HepG2 (cell line): ENCODE measurements around the gene R3HCC1L. TPM values are rescaled to one million over a fixed set of nuclear protein-coding genes. Genes with fewer than 3 reads are reported as not detected.

Source experiments
- ATF1 ChIP-seq: IDR thresholded peaks from 2 replicates; pipeline ENCODE4 v1.6.1; 2016; ENCODE audit warnings: mild to moderate bottlenecking, control low read depth
- MEIS1 ChIP-seq: sonication (generic); formaldehyde crosslinking; IDR thresholded peaks from 2 replicates; pipeline ENCODE4 v1.9.0; 2021; ENCODE audit warnings: mild to moderate bottlenecking, missing genetic modification reagents, moderate library complexity, borderline replicate concordance
- NFKBIZ ChIP-seq: IDR thresholded peaks from 2 replicates; pipeline ENCODE4 v1.6.1; 2018; ENCODE audit warnings: missing genetic modification reagents, missing compliant biosample characterization
- PHF21A ChIP-seq: sonication (generic); formaldehyde crosslinking; IDR thresholded peaks from 2 replicates; pipeline ENCODE4 v1.5.0; 2020; ENCODE audit warnings: mild to moderate bottlenecking, missing genetic modification reagents
- STAG1 ChIP-seq: sonication (generic); formaldehyde crosslinking; IDR thresholded peaks from 2 replicates; pipeline ENCODE4 v1.4.0; 2020; ENCODE audit warnings: missing genetic modification reagents
- YEATS2 ChIP-seq: sonication (generic); formaldehyde crosslinking; IDR thresholded peaks from 2 replicates; pipeline ENCODE4 v1.4.0; 2020; ENCODE audit warnings: missing genetic modification reagents, borderline replicate concordance
- ZFP1 ChIP-seq: IDR thresholded peaks from 2 replicates; pipeline ENCODE4 v1.6.1; 2016
- polyA plus RNA-seq, 8 experiments: library from polyadenylated mRNA; depleted of rRNA in 3 of 8; stranded (reverse) in 7 of 8; unstranded in 1 of 8; fragments of >200 nt; fragmentation: Illumina TruSeq in 4 of 8; extraction: Trizol in 4 of 8; gene quantifications; 2 replicates each; pipeline versions ENCODE4 v1.2.1 to v1.2.3, GENCODE V29; 2011 to 2016; ENCODE audit warnings: low read depth in 4 of 8, missing spikeins in 1 of 8, mixed read lengths in 1 of 8; ENCODE audit not compliant: insufficient read depth in 1 of 8
- total RNA-seq, 5 experiments: library from RNA; depleted of rRNA; stranded (reverse); fragments of >200 nt; fragmentation: Illumina TruSeq; extraction: Trizol; gene quantifications; 2 replicates each; pipeline ENCODE4 v1.2.3, GENCODE V29; 2016; ENCODE audit warnings: low read depth in 1 of 5
- TF ChIP-seq, protein P1 (sequence below): sonication (generic); formaldehyde crosslinking; IDR thresholded peaks from 2 replicates; pipeline ENCODE4 v1.4.0; 2020; ENCODE audit warnings: missing genetic modification reagents
- TF ChIP-seq, protein P2 (sequence below): sonication (generic); formaldehyde crosslinking; IDR thresholded peaks from 2 replicates; pipeline ENCODE4; 2020; ENCODE audit warnings: missing genetic modification reagents, mild to moderate bottlenecking, borderline replicate concordance
- TF ChIP-seq, protein P3 (sequence below): fragments of 450-650 bp; IDR thresholded peaks from 2 replicates; pipeline ENCODE4 v1.6.1; 2017; ENCODE audit warnings: mild to moderate bottlenecking
- TF ChIP-seq, protein P4 (sequence below): sonication (generic); formaldehyde crosslinking; IDR thresholded peaks from 2 replicates; pipeline ENCODE4 v1.8.0; 2022; ENCODE audit warnings: missing genetic modification reagents, mild to moderate bottlenecking, inconsistent platforms, borderline replicate concordance
- TF ChIP-seq, protein P5 (sequence below): sonication (generic); formaldehyde crosslinking; IDR thresholded peaks from 2 replicates; pipeline ENCODE4 v1.4.0; 2020; ENCODE audit warnings: missing genetic modification reagents
- TF ChIP-seq, protein P6 (sequence below): sonication (generic); formaldehyde crosslinking; IDR thresholded peaks from 2 replicates; pipeline ENCODE4 v1.5.0; 2020; ENCODE audit warnings: missing genetic modification reagents, mild to moderate bottlenecking, borderline replicate concordance
- TF ChIP-seq, protein P7 (sequence below): sonication (generic); formaldehyde crosslinking; IDR thresholded peaks from 2 replicates; pipeline ENCODE4 v1.4.0; 2020; ENCODE audit warnings: mild to moderate bottlenecking, missing genetic modification reagents

The R3HCC1L gene
- total and polyA plus RNA-seq, 2 of the 13 experiments (the other 11 are each of a cell fraction or from before 2014, with no cell fraction given), result 6.5 to 12.2 TPM

DNA sequence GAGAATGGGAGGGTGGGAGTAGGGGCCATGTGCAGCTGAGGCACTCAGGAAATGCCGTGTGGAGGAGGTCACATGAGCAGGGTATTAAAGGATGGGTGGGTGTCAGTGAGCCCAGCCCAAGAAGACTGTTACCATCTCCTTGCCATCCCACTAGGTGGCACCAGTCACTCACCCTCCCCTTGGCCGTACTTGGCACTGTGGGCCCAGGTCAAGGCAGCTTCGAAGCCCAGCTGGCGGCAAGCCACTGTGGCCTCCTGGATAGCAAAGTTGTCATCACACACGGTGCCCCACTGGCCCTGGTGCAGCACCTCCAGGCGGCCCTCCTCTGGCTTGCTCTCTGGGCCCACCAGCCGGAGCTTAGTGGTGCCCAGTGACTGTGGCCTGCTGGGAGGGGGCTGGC is 128.1 kb downstream of the R3HCC1L start (continued):
- TF ChIP-seq, protein P1, sequence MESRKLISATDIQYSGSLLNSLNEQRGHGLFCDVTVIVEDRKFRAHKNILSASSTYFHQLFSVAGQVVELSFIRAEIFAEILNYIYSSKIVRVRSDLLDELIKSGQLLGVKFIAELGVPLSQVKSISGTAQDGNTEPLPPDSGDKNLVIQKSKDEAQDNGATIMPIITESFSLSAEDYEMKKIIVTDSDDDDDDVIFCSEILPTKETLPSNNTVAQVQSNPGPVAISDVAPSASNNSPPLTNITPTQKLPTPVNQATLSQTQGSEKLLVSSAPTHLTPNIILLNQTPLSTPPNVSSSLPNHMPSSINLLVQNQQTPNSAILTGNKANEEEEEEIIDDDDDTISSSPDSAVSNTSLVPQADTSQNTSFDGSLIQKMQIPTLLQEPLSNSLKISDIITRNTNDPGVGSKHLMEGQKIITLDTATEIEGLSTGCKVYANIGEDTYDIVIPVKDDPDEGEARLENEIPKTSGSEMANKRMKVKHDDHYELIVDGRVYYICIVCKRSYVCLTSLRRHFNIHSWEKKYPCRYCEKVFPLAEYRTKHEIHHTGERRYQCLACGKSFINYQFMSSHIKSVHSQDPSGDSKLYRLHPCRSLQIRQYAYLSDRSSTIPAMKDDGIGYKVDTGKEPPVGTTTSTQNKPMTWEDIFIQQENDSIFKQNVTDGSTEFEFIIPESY (CRISPR knock-in tag), result peak; percentile 32; the same call in 1 of the 2 replicates
- TF ChIP-seq, protein P2, sequence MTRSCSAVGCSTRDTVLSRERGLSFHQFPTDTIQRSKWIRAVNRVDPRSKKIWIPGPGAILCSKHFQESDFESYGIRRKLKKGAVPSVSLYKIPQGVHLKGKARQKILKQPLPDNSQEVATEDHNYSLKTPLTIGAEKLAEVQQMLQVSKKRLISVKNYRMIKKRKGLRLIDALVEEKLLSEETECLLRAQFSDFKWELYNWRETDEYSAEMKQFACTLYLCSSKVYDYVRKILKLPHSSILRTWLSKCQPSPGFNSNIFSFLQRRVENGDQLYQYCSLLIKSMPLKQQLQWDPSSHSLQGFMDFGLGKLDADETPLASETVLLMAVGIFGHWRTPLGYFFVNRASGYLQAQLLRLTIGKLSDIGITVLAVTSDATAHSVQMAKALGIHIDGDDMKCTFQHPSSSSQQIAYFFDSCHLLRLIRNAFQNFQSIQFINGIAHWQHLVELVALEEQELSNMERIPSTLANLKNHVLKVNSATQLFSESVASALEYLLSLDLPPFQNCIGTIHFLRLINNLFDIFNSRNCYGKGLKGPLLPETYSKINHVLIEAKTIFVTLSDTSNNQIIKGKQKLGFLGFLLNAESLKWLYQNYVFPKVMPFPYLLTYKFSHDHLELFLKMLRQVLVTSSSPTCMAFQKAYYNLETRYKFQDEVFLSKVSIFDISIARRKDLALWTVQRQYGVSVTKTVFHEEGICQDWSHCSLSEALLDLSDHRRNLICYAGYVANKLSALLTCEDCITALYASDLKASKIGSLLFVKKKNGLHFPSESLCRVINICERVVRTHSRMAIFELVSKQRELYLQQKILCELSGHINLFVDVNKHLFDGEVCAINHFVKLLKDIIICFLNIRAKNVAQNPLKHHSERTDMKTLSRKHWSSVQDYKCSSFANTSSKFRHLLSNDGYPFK (CRISPR knock-in tag), result 0 out of 2 replicates have a peak, but pooled peaks have one; percentile 29
- peak; percentile 100 for TF ChIP-seq ZFP1 (CRISPR knock-in tag)
- TF ChIP-seq, protein P3, sequence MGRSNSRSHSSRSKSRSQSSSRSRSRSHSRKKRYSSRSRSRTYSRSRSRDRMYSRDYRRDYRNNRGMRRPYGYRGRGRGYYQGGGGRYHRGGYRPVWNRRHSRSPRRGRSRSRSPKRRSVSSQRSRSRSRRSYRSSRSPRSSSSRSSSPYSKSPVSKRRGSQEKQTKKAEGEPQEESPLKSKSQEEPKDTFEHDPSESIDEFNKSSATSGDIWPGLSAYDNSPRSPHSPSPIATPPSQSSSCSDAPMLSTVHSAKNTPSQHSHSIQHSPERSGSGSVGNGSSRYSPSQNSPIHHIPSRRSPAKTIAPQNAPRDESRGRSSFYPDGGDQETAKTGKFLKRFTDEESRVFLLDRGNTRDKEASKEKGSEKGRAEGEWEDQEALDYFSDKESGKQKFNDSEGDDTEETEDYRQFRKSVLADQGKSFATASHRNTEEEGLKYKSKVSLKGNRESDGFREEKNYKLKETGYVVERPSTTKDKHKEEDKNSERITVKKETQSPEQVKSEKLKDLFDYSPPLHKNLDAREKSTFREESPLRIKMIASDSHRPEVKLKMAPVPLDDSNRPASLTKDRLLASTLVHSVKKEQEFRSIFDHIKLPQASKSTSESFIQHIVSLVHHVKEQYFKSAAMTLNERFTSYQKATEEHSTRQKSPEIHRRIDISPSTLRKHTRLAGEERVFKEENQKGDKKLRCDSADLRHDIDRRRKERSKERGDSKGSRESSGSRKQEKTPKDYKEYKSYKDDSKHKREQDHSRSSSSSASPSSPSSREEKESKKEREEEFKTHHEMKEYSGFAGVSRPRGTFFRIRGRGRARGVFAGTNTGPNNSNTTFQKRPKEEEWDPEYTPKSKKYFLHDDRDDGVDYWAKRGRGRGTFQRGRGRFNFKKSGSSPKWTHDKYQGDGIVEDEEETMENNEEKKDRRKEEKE, result no peak
- no peak for TF ChIP-seq YEATS2 (CRISPR knock-in tag)
- no peak for TF ChIP-seq PHF21A
- TF ChIP-seq, protein P4, sequence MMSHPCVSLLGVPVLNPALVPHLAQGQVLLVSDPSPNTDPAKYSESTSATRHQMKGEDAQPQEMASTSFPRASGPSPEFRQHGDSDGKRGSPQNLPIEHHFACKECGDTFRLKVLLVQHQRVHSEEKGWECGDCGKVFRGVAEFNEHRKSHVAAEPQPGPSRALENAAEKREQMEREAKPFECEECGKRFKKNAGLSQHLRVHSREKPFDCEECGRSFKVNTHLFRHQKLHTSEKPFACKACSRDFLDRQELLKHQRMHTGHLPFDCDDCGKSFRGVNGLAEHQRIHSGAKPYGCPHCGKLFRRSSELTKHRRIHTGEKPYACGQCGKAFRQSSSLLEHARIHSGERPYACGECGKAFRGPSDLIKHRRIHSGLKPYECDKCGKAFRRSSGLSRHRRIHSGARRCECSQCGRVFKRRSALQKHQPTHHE, result no peak
- peak; percentile 90 for TF ChIP-seq STAG1 (CRISPR knock-in tag)
- no peak for TF ChIP-seq MEIS1 (CRISPR knock-in tag)
- TF ChIP-seq ATF1, result no peak
- TF ChIP-seq, protein P5, sequence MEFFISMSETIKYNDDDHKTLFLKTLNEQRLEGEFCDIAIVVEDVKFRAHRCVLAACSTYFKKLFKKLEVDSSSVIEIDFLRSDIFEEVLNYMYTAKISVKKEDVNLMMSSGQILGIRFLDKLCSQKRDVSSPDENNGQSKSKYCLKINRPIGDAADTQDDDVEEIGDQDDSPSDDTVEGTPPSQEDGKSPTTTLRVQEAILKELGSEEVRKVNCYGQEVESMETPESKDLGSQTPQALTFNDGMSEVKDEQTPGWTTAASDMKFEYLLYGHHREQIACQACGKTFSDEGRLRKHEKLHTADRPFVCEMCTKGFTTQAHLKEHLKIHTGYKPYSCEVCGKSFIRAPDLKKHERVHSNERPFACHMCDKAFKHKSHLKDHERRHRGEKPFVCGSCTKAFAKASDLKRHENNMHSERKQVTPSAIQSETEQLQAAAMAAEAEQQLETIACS (CRISPR knock-in tag), result no peak
- TF ChIP-seq, protein P6, sequence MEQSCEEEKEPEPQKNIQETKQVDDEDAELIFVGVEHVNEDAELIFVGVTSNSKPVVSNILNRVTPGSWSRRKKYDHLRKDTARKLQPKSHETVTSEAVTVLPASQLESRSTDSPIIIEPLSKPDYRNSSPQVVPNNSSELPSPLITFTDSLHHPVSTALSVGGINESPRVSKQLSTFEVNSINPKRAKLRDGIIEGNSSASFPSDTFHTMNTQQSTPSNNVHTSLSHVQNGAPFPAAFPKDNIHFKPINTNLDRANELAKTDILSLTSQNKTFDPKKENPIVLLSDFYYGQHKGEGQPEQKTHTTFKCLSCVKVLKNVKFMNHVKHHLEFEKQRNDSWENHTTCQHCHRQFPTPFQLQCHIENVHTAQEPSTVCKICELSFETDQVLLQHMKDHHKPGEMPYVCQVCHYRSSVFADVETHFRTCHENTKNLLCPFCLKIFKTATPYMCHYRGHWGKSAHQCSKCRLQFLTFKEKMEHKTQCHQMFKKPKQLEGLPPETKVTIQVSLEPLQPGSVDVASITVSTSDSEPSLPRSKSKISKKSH (CRISPR knock-in tag), result no peak
- TF ChIP-seq, protein P7, sequence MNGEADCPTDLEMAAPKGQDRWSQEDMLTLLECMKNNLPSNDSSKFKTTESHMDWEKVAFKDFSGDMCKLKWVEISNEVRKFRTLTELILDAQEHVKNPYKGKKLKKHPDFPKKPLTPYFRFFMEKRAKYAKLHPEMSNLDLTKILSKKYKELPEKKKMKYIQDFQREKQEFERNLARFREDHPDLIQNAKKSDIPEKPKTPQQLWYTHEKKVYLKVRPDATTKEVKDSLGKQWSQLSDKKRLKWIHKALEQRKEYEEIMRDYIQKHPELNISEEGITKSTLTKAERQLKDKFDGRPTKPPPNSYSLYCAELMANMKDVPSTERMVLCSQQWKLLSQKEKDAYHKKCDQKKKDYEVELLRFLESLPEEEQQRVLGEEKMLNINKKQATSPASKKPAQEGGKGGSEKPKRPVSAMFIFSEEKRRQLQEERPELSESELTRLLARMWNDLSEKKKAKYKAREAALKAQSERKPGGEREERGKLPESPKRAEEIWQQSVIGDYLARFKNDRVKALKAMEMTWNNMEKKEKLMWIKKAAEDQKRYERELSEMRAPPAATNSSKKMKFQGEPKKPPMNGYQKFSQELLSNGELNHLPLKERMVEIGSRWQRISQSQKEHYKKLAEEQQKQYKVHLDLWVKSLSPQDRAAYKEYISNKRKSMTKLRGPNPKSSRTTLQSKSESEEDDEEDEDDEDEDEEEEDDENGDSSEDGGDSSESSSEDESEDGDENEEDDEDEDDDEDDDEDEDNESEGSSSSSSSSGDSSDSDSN (CRISPR knock-in tag), result 0 out of 2 replicates have a peak, but pooled peaks have one; percentile 29
- no peak for TF ChIP-seq NFKBIZ
